A549 (cell line): ENCODE data around the gene ACAD10.

Source experiments
- CEBPB ChIP-seq, 2 experiments: fragments of >200 bp in 1 of 2; sonication (Bioruptor Twin) in 1 of 2; formaldehyde crosslinking in 1 of 2; IDR thresholded peaks; 2 replicates each; pipeline ENCODE4 v1.6.1; 2012 to 2016
- JUN ChIP-seq, 2 experiments: fragments of >200 bp; sonication (Bioruptor Twin); formaldehyde crosslinking; IDR thresholded peaks; 2 replicates in 1 of 2; 3 replicates in 1 of 2; pipeline ENCODE4 v1.6.1; 2016 to 2017
- POLR2A ChIP-seq: IDR thresholded peaks from 2 replicates; pipeline ENCODE4 v1.6.1; 2012; ENCODE audit warnings: mild to moderate bottlenecking, low read length
- POLR2AphosphoS2 ChIP-seq: conservative IDR thresholded peaks from 2 replicates; pipeline ENCODE4 v1.6.1; 2012; ENCODE audit warnings: low read length, improper control_type of control experiment, inconsistent platforms
- RAD21 ChIP-seq, 2 experiments: fragments of >200 bp in 1 of 2; sonication (Bioruptor Twin) in 1 of 2; formaldehyde crosslinking in 1 of 2; IDR thresholded peaks in 1 of 2; conservative IDR thresholded peaks in 1 of 2; 2 replicates in 1 of 2; 3 replicates in 1 of 2; pipeline ENCODE4 v1.6.1; 2012 to 2018; ENCODE audit warnings: inconsistent platforms in 1 of 2
- ZSCAN20 ChIP-seq: fragments of 250-450 bp; sonication (Bioruptor Pico); IDR thresholded peaks from 2 replicates; pipeline ENCODE4 v1.8.0; 2022; ENCODE audit warnings: mild to moderate bottlenecking, moderate library complexity
- TF ChIP-seq, protein P1 (sequence below): fragments of >200 bp; sonication (Bioruptor Twin); formaldehyde crosslinking; IDR thresholded peaks from 3 replicates; pipeline ENCODE4 v1.5.1; 2016

DNA sequence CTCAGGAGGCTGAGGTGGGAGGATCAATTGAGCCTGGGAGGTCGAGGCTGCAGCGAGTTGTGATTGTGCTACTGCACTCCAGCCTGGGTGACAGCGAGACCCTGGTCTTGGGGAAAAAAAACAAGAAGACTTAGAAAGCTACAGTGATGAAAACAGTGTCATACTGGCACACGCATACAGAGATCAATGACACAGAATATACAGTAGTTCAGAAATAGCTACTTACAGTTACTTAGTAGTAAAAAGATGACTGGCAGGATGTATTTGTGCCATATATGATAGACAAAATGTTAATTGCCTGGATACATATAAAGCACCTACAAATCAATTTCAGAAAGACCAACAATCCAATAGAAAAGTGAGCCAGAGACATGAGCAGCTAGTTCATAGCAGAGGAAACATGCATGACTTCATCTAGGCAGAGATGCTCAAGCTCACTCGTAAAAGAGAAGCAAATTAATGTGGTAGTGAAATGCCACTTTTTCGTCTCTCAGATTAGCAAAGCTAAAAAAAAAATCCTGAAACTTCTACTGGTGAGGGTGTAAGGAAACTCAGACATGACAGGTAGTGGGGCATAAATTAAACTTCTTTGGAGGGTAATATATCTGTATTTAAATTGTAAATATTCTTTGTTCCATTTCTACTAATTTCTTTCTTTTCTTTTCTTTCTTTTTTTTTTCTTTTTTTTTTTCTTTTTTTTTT is 78.4 kb downstream of the ACAD10 start:
- TF ChIP-seq, protein P1, sequence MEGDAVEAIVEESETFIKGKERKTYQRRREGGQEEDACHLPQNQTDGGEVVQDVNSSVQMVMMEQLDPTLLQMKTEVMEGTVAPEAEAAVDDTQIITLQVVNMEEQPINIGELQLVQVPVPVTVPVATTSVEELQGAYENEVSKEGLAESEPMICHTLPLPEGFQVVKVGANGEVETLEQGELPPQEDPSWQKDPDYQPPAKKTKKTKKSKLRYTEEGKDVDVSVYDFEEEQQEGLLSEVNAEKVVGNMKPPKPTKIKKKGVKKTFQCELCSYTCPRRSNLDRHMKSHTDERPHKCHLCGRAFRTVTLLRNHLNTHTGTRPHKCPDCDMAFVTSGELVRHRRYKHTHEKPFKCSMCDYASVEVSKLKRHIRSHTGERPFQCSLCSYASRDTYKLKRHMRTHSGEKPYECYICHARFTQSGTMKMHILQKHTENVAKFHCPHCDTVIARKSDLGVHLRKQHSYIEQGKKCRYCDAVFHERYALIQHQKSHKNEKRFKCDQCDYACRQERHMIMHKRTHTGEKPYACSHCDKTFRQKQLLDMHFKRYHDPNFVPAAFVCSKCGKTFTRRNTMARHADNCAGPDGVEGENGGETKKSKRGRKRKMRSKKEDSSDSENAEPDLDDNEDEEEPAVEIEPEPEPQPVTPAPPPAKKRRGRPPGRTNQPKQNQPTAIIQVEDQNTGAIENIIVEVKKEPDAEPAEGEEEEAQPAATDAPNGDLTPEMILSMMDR: no peak
- TF ChIP-seq CEBPB (IDR thresholded peaks at IDR 0.05): no peak
- TF ChIP-seq JUN (IDR thresholded peaks at IDR 0.05): no peak
- no peak for TF ChIP-seq RAD21 (conservative IDR thresholded peaks at IDR 0.05 in 1 of 2, IDR thresholded peaks at IDR 0.05 in 1 of 2)
- TF ChIP-seq POLR2A: no peak
- TF ChIP-seq POLR2AphosphoS2: no peak
- no peak for TF ChIP-seq ZSCAN20 (CRISPR knock-in tag)
